Activated T-helper 9 cell treated with anti-CD3 and anti-CD28 coated beads, Interleukin-2, amount 50 U/mL, for 16 hours (primary cell): ENCODE data around the gene IFITM1.
"Not testable (repeated sequence)": the region's sequence is repeated elsewhere in the genome, so short reads cannot be mapped to it uniquely, and the experiment has no call there.

ENCODE experiments used
- DNase-seq: peaks from one replicate; pipeline ENCODE4 v3.0.0-alpha.2; 2020; ENCODE audit warnings: low read depth

IFITM1 gene

GRCh38 chr11:313787-314553, at the start of gene IFITM1:
TSS of gene IFITM1 (plus strand) at chr11:314040. CDS start at chr11:314171, 131 bp downstream.
- no peak for DNase-seq

- DNase-seq = no peak
Observed at GRCh38 chr11:266676-267439, 47.0 kb upstream of the IFITM1 start.

- DNase-seq = no peak
Observed at GRCh38 chr11:267491-267994, 46.3 kb upstream of the IFITM1 start.

- not testable (repeated sequence) for DNase-seq
Observed at GRCh38 chr11:268716-269145, 45.1 kb upstream of the IFITM1 start.

GRCh38 chr11:269146-269890, 44.5 kb upstream of the IFITM1 start:
- no peak for DNase-seq

GRCh38 chr11:270451-271318, 43.2 kb upstream of the IFITM1 start:
- DNase-seq = no peak

GRCh38 chr11:271319-271715, 42.5 kb upstream of the IFITM1 start:
- DNase-seq = no peak

- DNase-seq = no peak
Observed at GRCh38 chr11:272195-272930, 41.5 kb upstream of the IFITM1 start.

GRCh38 chr11:272931-273198, 41.0 kb upstream of the IFITM1 start:
- DNase-seq = no peak

GRCh38 chr11:276219-276618, 37.6 kb upstream of the IFITM1 start:
- DNase-seq = no peak

GRCh38 chr11:278001-278951, 35.6 kb upstream of the IFITM1 start, which contains the start of gene NLRP6:
TSS of gene NLRP6 (plus strand) at chr11:278407. CDS start at chr11:278570, 163 bp downstream.
- no peak for DNase-seq

- no peak for DNase-seq
Observed at GRCh38 chr11:279040-279965, 34.5 kb upstream of the IFITM1 start.

GRCh38 chr11:279966-280705, 33.7 kb upstream of the IFITM1 start:
- no peak for DNase-seq

- no peak for DNase-seq
Observed at GRCh38 chr11:280706-281485, 32.9 kb upstream of the IFITM1 start.

GRCh38 chr11:281486-282161, 32.2 kb upstream of the IFITM1 start:
- DNase-seq = no peak

GRCh38 chr11:282171-282570, 31.7 kb upstream of the IFITM1 start:
- no peak for DNase-seq
